H1 (cell line): ENCODE results near the gene GSAP.

Source experiments
- BCL11A ChIP-seq, 2 experiments: IDR thresholded peaks; one replicate each; pipeline ENCODE4 v1.6.1; 2011; ENCODE audit warnings: low read depth in 2 of 2, low read length in 2 of 2, mild to moderate bottlenecking in 2 of 2
- CTCF ChIP-seq, 3 experiments: IDR thresholded peaks; 1 replicate in 2 of 3; 2 replicates in 1 of 3; pipeline versions ENCODE4 v1.5.1 to v1.6.1; 2011; ENCODE audit warnings: low read length in 3 of 3, mild to moderate bottlenecking in 3 of 3, inconsistent platforms in 2 of 3, low read depth in 1 of 3, moderate library complexity in 1 of 3; ENCODE audit not compliant: insufficient read depth in 1 of 3; ENCODE audit errors: control extremely low read depth in 1 of 3
- EP300 ChIP-seq, 2 experiments: IDR thresholded peaks; 1 replicate in 1 of 2; 2 replicates in 1 of 2; pipeline ENCODE4 v1.6.1; 2011 to 2012; ENCODE audit warnings: low read depth in 2 of 2, low read length in 2 of 2, mild to moderate bottlenecking in 2 of 2, borderline replicate concordance in 1 of 2, inconsistent platforms in 1 of 2, moderate library complexity in 1 of 2
- HDAC2 ChIP-seq, 2 experiments: fragments of 300-600 bp in 1 of 2; sonication (generic) in 1 of 2; IDR thresholded peaks; 2 replicates each; pipeline ENCODE4 v1.6.1; 2011 to 2012; ENCODE audit warnings: low read depth in 2 of 2, low read length in 2 of 2, mild to moderate bottlenecking in 2 of 2, moderate library complexity in 2 of 2, borderline replicate concordance in 1 of 2, inconsistent platforms in 1 of 2
- JUN ChIP-seq: IDR thresholded peaks from 2 replicates; pipeline ENCODE4 v1.6.1; 2011; ENCODE audit warnings: low read depth, mild to moderate bottlenecking, improper control_type of control experiment, low read length
- POLR2AphosphoS5 ChIP-seq: IDR thresholded peaks from 2 replicates; pipeline ENCODE4 v1.6.1; 2011; ENCODE audit warnings: low read depth, low read length
- RAD21 ChIP-seq, 2 experiments: IDR thresholded peaks in 1 of 2; conservative IDR thresholded peaks in 1 of 2; 2 replicates each; pipeline ENCODE4 v1.6.1; 2011; ENCODE audit warnings: low read depth in 2 of 2, low read length in 2 of 2, improper control_type of control experiment in 1 of 2, inconsistent platforms in 1 of 2, mild to moderate bottlenecking in 1 of 2, moderate library complexity in 1 of 2
- SAP30 ChIP-seq: fragments of 300-600 bp; sonication (generic); IDR thresholded peaks from 2 replicates; pipeline ENCODE4 v1.7.1; 2012; ENCODE audit warnings: low read length, moderate library complexity, mild to moderate bottlenecking, inconsistent platforms; ENCODE audit not compliant: insufficient read depth, insufficient replicate concordance
- SIN3A ChIP-seq, 2 experiments: IDR thresholded peaks in 1 of 2; conservative IDR thresholded peaks in 1 of 2; 2 replicates each; pipeline ENCODE4 v1.6.1; 2011 to 2012; ENCODE audit warnings: low read length in 2 of 2, improper control_type of control experiment in 1 of 2, low read depth in 1 of 2, mild to moderate bottlenecking in 1 of 2
- SP1 ChIP-seq: IDR thresholded peaks from 2 replicates; pipeline ENCODE4 v1.6.1; 2011; ENCODE audit warnings: low read depth, low read length
- SP4 ChIP-seq: IDR thresholded peaks from 2 replicates; pipeline ENCODE4 v1.6.1; 2012; ENCODE audit warnings: low read length, inconsistent platforms
- TAF1 ChIP-seq: IDR thresholded peaks from 2 replicates; pipeline ENCODE4 v1.6.1; 2011; ENCODE audit warnings: mild to moderate bottlenecking, low read depth, low read length
- ZNF274 ChIP-seq: IDR thresholded peaks from 2 replicates; pipeline ENCODE4 v1.7.0; 2012; ENCODE audit warnings: low read length, borderline replicate concordance; ENCODE audit errors: extremely low read depth

GRCh38 chr7:77335581-77335980, 80.6 kb downstream of the GSAP start:
- TF ChIP-seq RAD21 (IDR thresholded peaks at IDR 0.05 in 1 of 2, conservative IDR thresholded peaks at IDR 0.05 in 1 of 2; ENCODE audit: low read depth in 2 of 2, low read length in 2 of 2) (no peak), EP300 (IDR thresholded peaks at IDR 0.05; ENCODE audit: borderline replicate concordance in 1 of 2, low read depth in 2 of 2, low read length in 2 of 2) (no peak), ZNF274 (no peak), SP4 (no peak), CTCF (IDR thresholded peaks at IDR 0.05; ENCODE audit: control extremely low read depth in 1 of 3, insufficient read depth in 1 of 3, low read depth in 1 of 3, low read length in 3 of 3) (no peak), JUN (no peak), HDAC2 (IDR thresholded peaks at IDR 0.05; ENCODE audit: borderline replicate concordance in 1 of 2, low read depth in 2 of 2, low read length in 2 of 2) (no peak), BCL11A (IDR thresholded peaks at IDR 0.05; ENCODE audit: low read depth in 2 of 2, low read length in 2 of 2) (no peak), SAP30 (no peak), SIN3A (conservative IDR thresholded peaks at IDR 0.05 in 1 of 2, IDR thresholded peaks at IDR 0.05 in 1 of 2; ENCODE audit: low read depth in 1 of 2, low read length in 2 of 2) (no peak), POLR2AphosphoS5 (no peak), TAF1 (no peak), SP1 (no peak)
